GM12878 (cell line): ENCODE measurements around the gene PRCD. TPM values are rescaled to one million over a fixed set of nuclear protein-coding genes. Genes with fewer than 3 reads are reported as not detected.

Source experiments
- ATF7 ChIP-seq: fragments of 450-650 bp; IDR thresholded peaks from 2 replicates; pipeline ENCODE4 v1.6.1; 2016; ENCODE audit warnings: low read depth, mild to moderate bottlenecking
- BCL11A ChIP-seq: IDR thresholded peaks from 2 replicates; pipeline ENCODE4 v1.6.1; 2011; ENCODE audit warnings: low read depth, low read length
- CHD1 ChIP-seq: IDR thresholded peaks from 2 replicates; pipeline ENCODE4 v1.6.1; 2012; ENCODE audit warnings: low read depth, low read length, improper control_type of control experiment
- DPF2 ChIP-seq: fragments of 450-650 bp; IDR thresholded peaks from 2 replicates; pipeline ENCODE4 v1.6.1; 2017; ENCODE audit warnings: mild to moderate bottlenecking
- EP300 ChIP-seq, 2 experiments: fragments of 150-350 bp in 1 of 2; IDR thresholded peaks; 2 replicates each; pipeline ENCODE4 v1.6.1; 2011 to 2012; ENCODE audit warnings: low read depth in 2 of 2, low read length in 2 of 2, borderline replicate concordance in 1 of 2, improper control_type of control experiment in 1 of 2, inconsistent platforms in 1 of 2; ENCODE audit not compliant: control insufficient read depth in 1 of 2
- GATAD2B ChIP-seq: fragments of 450-650 bp; conservative IDR thresholded peaks from 2 replicates; pipeline ENCODE4 v1.6.1; 2017; ENCODE audit warnings: low read depth, mild to moderate bottlenecking, moderate library complexity
- HDAC6 ChIP-seq: fragments of 200-600 bp; sonication (generic); IDR thresholded peaks from one replicate; pipeline ENCODE4 v1.8.0; 2017; ENCODE audit warnings: antibody characterized with exemption; ENCODE audit not compliant: unreplicated experiment
- MTA2 ChIP-seq: fragments of 450-650 bp; IDR thresholded peaks from 2 replicates; pipeline ENCODE4 v1.6.1; 2016; ENCODE audit warnings: low read depth, mild to moderate bottlenecking, moderate library complexity
- MYB ChIP-seq: fragments of 150-350 bp; IDR thresholded peaks from 2 replicates; pipeline ENCODE4 v1.6.1; 2014; ENCODE audit warnings: mild to moderate bottlenecking, low read depth, low read length, borderline replicate concordance
- NBN ChIP-seq: fragments of 450-650 bp; IDR thresholded peaks from 2 replicates; pipeline ENCODE4 v1.6.1; 2016
- NR2F1 ChIP-seq: fragments of 450-650 bp; conservative IDR thresholded peaks from 2 replicates; pipeline ENCODE4 v1.6.1; 2017; ENCODE audit warnings: mild to moderate bottlenecking
- PKNOX1 ChIP-seq: fragments of 450-650 bp; IDR thresholded peaks from 2 replicates; pipeline ENCODE4 v1.6.1; 2016; ENCODE audit warnings: mild to moderate bottlenecking
- RAD21 ChIP-seq: IDR thresholded peaks from 2 replicates; pipeline ENCODE4 v1.6.1; 2011; ENCODE audit warnings: mild to moderate bottlenecking, low read depth, low read length, moderate library complexity; ENCODE audit not compliant: insufficient read depth
- RUNX3 ChIP-seq: IDR thresholded peaks from 2 replicates; pipeline ENCODE4 v1.6.1; 2012; ENCODE audit warnings: low read length, inconsistent platforms
- SMAD5 ChIP-seq: IDR thresholded peaks from 2 replicates; pipeline ENCODE4 v1.6.1; 2016; ENCODE audit warnings: antibody characterized with exemption, low read depth
- STAT1 ChIP-seq: fragments of 450-650 bp; conservative IDR thresholded peaks from 2 replicates; pipeline ENCODE4 v1.6.1; 2014; ENCODE audit warnings: antibody characterized with exemption, mild to moderate bottlenecking
- ZNF384 ChIP-seq: IDR thresholded peaks from 2 replicates; pipeline ENCODE4 v1.6.1; 2012; ENCODE audit warnings: low read depth, mild to moderate bottlenecking, low read length, improper control_type of control experiment, borderline replicate concordance
- polyA plus RNA-seq, 11 experiments: library from polyadenylated mRNA; depleted of rRNA in 4 of 11; unstranded in 6 of 11; stranded (reverse) in 5 of 11; fragments of >200 nt; fragmentation: Nextera tagmentation in 4 of 11; fragmentation: Illumina TruSeq in 1 of 11; extraction: Ambion mirVana in 4 of 11; extraction: Trizol in 1 of 11; gene quantifications; 1 replicate in 1 of 11; 2 replicates in 10 of 11; pipeline versions ENCODE4 v1.2.1 to v1.2.3, GENCODE V29; 2011 to 2016; ENCODE audit warnings: inconsistent platforms in 2 of 11, missing spikeins in 2 of 11, low read depth in 1 of 11
- total RNA-seq, 4 experiments: library from RNA; depleted of rRNA in 3 of 4; stranded (reverse); fragments of >200 nt in 3 of 4; fragmentation: Illumina TruSeq in 1 of 4; extraction: Trizol in 1 of 4; gene quantifications; 2 replicates each; pipeline versions ENCODE4 v1.2.1 to v1.2.3, GENCODE V29; 2013 to 2021
- TF ChIP-seq, protein P1 (sequence below): fragments of 450-650 bp; IDR thresholded peaks from 2 replicates; pipeline ENCODE4 v1.6.1; 2017; ENCODE audit warnings: mild to moderate bottlenecking, moderate library complexity
- TF ChIP-seq, protein P2 (sequence below): IDR thresholded peaks from 2 replicates; pipeline ENCODE4 v1.6.1; 2011; ENCODE audit warnings: low read depth, mild to moderate bottlenecking, low read length, moderate library complexity, borderline replicate concordance; ENCODE audit errors: extremely low read depth
- TF ChIP-seq, protein P3 (sequence below): fragments of 450-650 bp; IDR thresholded peaks from 2 replicates; pipeline ENCODE4 v1.6.1; 2017; ENCODE audit warnings: antibody characterized with exemption, mild to moderate bottlenecking, moderate library complexity

The PRCD gene
- total and polyA plus RNA-seq, 10 of the 15 experiments (the other 5 are each of a cell fraction or from before 2014, with no cell fraction given): 0.18 to 0.95 (median 0.34) TPM; not detected in 4

DNA sequence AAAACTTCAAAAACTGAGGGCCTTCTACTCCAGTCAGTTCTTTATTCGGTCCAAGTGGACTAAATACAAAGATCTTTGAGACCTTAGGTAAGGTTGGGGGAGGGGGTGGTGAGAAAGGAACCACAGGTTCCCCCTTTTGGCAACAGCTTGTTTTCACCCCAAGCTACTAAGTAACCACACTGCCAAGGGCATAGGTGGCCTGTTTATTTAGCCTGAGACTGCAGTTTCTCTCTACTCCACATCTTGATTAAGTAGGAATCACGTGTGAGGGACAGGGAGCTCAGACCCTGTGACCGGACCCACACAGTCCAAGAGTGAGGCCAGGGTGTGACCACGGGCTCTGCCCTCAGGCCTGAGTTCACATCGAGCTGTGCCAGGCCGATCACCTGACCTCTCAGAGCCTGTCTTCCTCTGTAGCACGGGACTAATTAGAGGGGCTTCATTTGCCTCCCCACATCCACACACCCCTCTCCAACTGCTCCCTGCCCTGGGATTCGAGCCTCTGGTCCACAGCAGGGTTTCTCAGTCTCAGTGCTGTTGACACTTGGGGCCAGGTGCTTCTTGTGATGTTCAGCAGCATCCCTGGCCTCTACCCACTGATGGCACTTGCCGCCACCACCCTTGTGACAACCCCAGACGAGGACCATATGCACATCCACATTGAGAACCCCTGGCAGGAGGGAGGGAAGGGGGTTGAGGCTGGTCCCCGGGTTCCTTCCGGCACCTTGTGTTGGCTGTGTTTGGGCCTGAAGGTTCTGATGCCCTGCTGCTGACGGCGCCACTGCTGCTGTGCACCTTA, 28.0 kb downstream of the PRCD start (continued):
- TF ChIP-seq, protein P1, sequence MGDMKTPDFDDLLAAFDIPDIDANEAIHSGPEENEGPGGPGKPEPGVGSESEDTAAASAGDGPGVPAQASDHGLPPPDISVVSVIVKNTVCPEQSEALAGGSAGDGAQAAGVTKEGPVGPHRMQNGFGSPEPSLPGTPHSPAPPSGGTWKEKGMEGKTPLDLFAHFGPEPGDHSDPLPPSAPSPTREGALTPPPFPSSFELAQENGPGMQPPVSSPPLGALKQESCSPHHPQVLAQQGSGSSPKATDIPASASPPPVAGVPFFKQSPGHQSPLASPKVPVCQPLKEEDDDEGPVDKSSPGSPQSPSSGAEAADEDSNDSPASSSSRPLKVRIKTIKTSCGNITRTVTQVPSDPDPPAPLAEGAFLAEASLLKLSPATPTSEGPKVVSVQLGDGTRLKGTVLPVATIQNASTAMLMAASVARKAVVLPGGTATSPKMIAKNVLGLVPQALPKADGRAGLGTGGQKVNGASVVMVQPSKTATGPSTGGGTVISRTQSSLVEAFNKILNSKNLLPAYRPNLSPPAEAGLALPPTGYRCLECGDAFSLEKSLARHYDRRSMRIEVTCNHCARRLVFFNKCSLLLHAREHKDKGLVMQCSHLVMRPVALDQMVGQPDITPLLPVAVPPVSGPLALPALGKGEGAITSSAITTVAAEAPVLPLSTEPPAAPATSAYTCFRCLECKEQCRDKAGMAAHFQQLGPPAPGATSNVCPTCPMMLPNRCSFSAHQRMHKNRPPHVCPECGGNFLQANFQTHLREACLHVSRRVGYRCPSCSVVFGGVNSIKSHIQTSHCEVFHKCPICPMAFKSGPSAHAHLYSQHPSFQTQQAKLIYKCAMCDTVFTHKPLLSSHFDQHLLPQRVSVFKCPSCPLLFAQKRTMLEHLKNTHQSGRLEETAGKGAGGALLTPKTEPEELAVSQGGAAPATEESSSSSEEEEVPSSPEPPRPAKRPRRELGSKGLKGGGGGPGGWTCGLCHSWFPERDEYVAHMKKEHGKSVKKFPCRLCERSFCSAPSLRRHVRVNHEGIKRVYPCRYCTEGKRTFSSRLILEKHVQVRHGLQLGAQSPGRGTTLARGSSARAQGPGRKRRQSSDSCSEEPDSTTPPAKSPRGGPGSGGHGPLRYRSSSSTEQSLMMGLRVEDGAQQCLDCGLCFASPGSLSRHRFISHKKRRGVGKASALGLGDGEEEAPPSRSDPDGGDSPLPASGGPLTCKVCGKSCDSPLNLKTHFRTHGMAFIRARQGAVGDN: peak; percentile 33; the same call in 1 of the 2 replicates
- TF ChIP-seq HDAC6 (no peak), RUNX3 (peak; percentile 63), NR2F1 (0 out of 2 replicates have a peak, but pooled peaks have one; percentile 18), DPF2 (0 out of 2 replicates have a peak, but pooled peaks have one; percentile 28), RAD21 (no peak), EP300 (IDR thresholded peaks at IDR 0.05; ENCODE audit: borderline replicate concordance in 1 of 2, control insufficient read depth in 1 of 2, low read depth in 2 of 2, low read length in 2 of 2) (peak in 1 of 2 experiments; percentile 22; a peak in 1 of 4 replicates), MYB (no peak), PKNOX1 (no peak), MTA2 (no peak), BCL11A (no peak), CHD1 (no peak), ATF7 (no peak), STAT1 (no peak), NBN (no peak), GATAD2B (no peak), ZNF384 (no peak), SMAD5 (no peak)
- TF ChIP-seq, protein P2, sequence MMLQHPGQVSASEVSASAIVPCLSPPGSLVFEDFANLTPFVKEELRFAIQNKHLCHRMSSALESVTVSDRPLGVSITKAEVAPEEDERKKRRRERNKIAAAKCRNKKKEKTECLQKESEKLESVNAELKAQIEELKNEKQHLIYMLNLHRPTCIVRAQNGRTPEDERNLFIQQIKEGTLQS: no peak
- TF ChIP-seq, protein P3, sequence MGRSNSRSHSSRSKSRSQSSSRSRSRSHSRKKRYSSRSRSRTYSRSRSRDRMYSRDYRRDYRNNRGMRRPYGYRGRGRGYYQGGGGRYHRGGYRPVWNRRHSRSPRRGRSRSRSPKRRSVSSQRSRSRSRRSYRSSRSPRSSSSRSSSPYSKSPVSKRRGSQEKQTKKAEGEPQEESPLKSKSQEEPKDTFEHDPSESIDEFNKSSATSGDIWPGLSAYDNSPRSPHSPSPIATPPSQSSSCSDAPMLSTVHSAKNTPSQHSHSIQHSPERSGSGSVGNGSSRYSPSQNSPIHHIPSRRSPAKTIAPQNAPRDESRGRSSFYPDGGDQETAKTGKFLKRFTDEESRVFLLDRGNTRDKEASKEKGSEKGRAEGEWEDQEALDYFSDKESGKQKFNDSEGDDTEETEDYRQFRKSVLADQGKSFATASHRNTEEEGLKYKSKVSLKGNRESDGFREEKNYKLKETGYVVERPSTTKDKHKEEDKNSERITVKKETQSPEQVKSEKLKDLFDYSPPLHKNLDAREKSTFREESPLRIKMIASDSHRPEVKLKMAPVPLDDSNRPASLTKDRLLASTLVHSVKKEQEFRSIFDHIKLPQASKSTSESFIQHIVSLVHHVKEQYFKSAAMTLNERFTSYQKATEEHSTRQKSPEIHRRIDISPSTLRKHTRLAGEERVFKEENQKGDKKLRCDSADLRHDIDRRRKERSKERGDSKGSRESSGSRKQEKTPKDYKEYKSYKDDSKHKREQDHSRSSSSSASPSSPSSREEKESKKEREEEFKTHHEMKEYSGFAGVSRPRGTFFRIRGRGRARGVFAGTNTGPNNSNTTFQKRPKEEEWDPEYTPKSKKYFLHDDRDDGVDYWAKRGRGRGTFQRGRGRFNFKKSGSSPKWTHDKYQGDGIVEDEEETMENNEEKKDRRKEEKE: no peak
